Muscle layer of colon (tissue), 2 donors: Measurements from ENCODE around the gene TSEN54.

Source experiments
- H3K27ac ChIP-seq: one replicate; pipeline ENCODE4 v1.7.0; 2013; ENCODE audit warnings: low read depth, mild to moderate bottlenecking, low read length, moderate library complexity
- H3K27me3 ChIP-seq, 2 donors: one replicate each; pipeline ENCODE4 v1.7.0; 2013; ENCODE audit warnings: low read length in 2 of 2, mild to moderate bottlenecking in 2 of 2; ENCODE audit not compliant: insufficient read depth in 2 of 2, control insufficient read depth in 1 of 2
- H3K36me3 ChIP-seq: one replicate; pipeline ENCODE4 v1.7.0; 2013; ENCODE audit warnings: mild to moderate bottlenecking, low read length; ENCODE audit not compliant: insufficient read depth
- H3K4me1 ChIP-seq: one replicate; pipeline ENCODE4 v1.7.0; 2013; ENCODE audit warnings: mild to moderate bottlenecking, low read length; ENCODE audit not compliant: insufficient read depth
- H3K4me3 ChIP-seq, 2 donors: one replicate each; pipeline ENCODE4 v1.7.0; 2013; ENCODE audit warnings: low read length in 2 of 2, low read depth in 1 of 2, mild to moderate bottlenecking in 1 of 2, moderate library complexity in 1 of 2
- H3K9ac ChIP-seq: one replicate; pipeline ENCODE4 v1.7.0; 2013; ENCODE audit warnings: low read length
- H3K9me3 ChIP-seq: one replicate; pipeline ENCODE4 v1.7.0; 2013; ENCODE audit warnings: mild to moderate bottlenecking, low read length
- donor health status: abdominal sarcoma.
- donor health status: Adenocarcinoma of cecum.

Gene TSEN54

GRCh38 chr17:75565066-75565465 is 48.7 kb downstream of the TSEN54 start:
- H3K4me3 ChIP-seq = no peak overlapping the region
- H3K4me1 ChIP-seq = no peaks in the 10 kb centered on the region
- H3K27ac ChIP-seq = no peak overlapping the region
- H3K36me3 ChIP-seq = no peaks in the 10 kb centered on the region
- no peaks in the 10 kb centered on the region for H3K9me3 ChIP-seq
- no peak overlapping the region for H3K9ac ChIP-seq
- no peaks in the 10 kb centered on the region for H3K27me3 ChIP-seq

GRCh38 chr17:75565618-75566017 is 49.3 kb downstream of the TSEN54 start:
- Histone ChIP-seq H3K4me3 (no peak overlapping the region), H3K27me3 (no peaks in the 10 kb centered on the region), H3K27ac (no peak overlapping the region), H3K4me1 (no peaks in the 10 kb centered on the region), H3K9ac (no peak overlapping the region), H3K36me3 (no peaks in the 10 kb centered on the region), H3K9me3 (no peaks in the 10 kb centered on the region)

- Histone ChIP-seq H3K9me3 (no peaks in the 10 kb centered on the region), H3K27me3 (no peaks in the 10 kb centered on the region), H3K36me3 (no peaks in the 10 kb centered on the region), H3K27ac (no peak overlapping the region), H3K9ac (no peak overlapping the region), H3K4me3 (no peak overlapping the region), H3K4me1 (no peaks in the 10 kb centered on the region)
Observed at GRCh38 chr17:75566416-75566815, 50.1 kb downstream of the TSEN54 start.

GRCh38 chr17:75566834-75567233 is 50.5 kb downstream of the TSEN54 start:
- no peak overlapping the region for H3K9ac ChIP-seq
- no peak overlapping the region for H3K27ac ChIP-seq
- no peaks in the 10 kb centered on the region for H3K36me3 ChIP-seq
- H3K4me3 ChIP-seq = no peak overlapping the region
- no peaks in the 10 kb centered on the region for H3K4me1 ChIP-seq
- no peaks in the 10 kb centered on the region for H3K27me3 ChIP-seq
- no peaks in the 10 kb centered on the region for H3K9me3 ChIP-seq

GRCh38 chr17:75568412-75569255 is 52.3 kb downstream of the TSEN54 start:
- Histone ChIP-seq H3K4me3 (no peak overlapping the region), H3K9ac (no peak overlapping the region), H3K4me1 (no peaks in the 10 kb centered on the region), H3K27me3 (no peaks in the 10 kb centered on the region), H3K9me3 (no peaks in the 10 kb centered on the region), H3K27ac (no peak overlapping the region), H3K36me3 (no peaks in the 10 kb centered on the region)

- H3K36me3 ChIP-seq = no peaks in the 10 kb centered on the region
- no peak overlapping the region for H3K27ac ChIP-seq
- no peak overlapping the region for H3K4me3 ChIP-seq
- no peaks in the 10 kb centered on the region for H3K4me1 ChIP-seq
- H3K9ac ChIP-seq = no peak overlapping the region
- no peaks in the 10 kb centered on the region for H3K9me3 ChIP-seq
- H3K27me3 ChIP-seq = no peaks in the 10 kb centered on the region
Observed at GRCh38 chr17:75570034-75570676, 53.8 kb downstream of the TSEN54 start.

GRCh38 chr17:75570772-75571171 is 54.4 kb downstream of the TSEN54 start:
- Histone ChIP-seq H3K4me3 (no peak overlapping the region), H3K9me3 (no peaks in the 10 kb centered on the region), H3K27ac (no peak overlapping the region), H3K9ac (no peak overlapping the region), H3K27me3 (no peaks in the 10 kb centered on the region), H3K36me3 (no peaks in the 10 kb centered on the region), H3K4me1 (no peaks in the 10 kb centered on the region)

- Histone ChIP-seq H3K27me3 (no peaks in the 10 kb centered on the region), H3K9me3 (no peaks in the 10 kb centered on the region), H3K4me3 (no peak overlapping the region), H3K27ac (no peak overlapping the region), H3K36me3 (no peaks in the 10 kb centered on the region), H3K9ac (no peak overlapping the region), H3K4me1 (no peaks in the 10 kb centered on the region)
Observed at GRCh38 chr17:75571197-75571884, 55.0 kb downstream of the TSEN54 start.

- no peaks in the 10 kb centered on the region for H3K4me1 ChIP-seq
- H3K27me3 ChIP-seq = no peaks in the 10 kb centered on the region
- no peak overlapping the region for H3K9ac ChIP-seq
- no peaks in the 10 kb centered on the region for H3K9me3 ChIP-seq
- no peak overlapping the region for H3K27ac ChIP-seq
- H3K4me3 ChIP-seq = no peak overlapping the region
- no peaks in the 10 kb centered on the region for H3K36me3 ChIP-seq
Observed at GRCh38 chr17:75571885-75572215, 55.5 kb downstream of the TSEN54 start.

- Histone ChIP-seq H3K27me3 (no peaks in the 10 kb centered on the region), H3K36me3 (no peaks in the 10 kb centered on the region), H3K4me3 (no peak overlapping the region), H3K27ac (no peak overlapping the region), H3K9me3 (no peaks in the 10 kb centered on the region), H3K4me1 (no peaks in the 10 kb centered on the region), H3K9ac (no peak overlapping the region)
Observed at GRCh38 chr17:75572713-75573539, 56.6 kb downstream of the TSEN54 start.

- Histone ChIP-seq H3K4me3 (no peak overlapping the region), H3K4me1 (no peaks in the 10 kb centered on the region), H3K36me3 (no peaks in the 10 kb centered on the region), H3K9ac (no peak overlapping the region), H3K27me3 (no peaks in the 10 kb centered on the region), H3K9me3 (no peaks in the 10 kb centered on the region), H3K27ac (no peak overlapping the region)
Observed at GRCh38 chr17:75573540-75573957, 57.2 kb downstream of the TSEN54 start.
